C4-2B (cell line): ENCODE results near the gene EMX2.

ENCODE experiments used
- ZFX ChIP-seq: fragments of 450-650 bp; IDR thresholded peaks from 2 replicates; pipeline ENCODE4 v1.6.1; 2017
- TF ChIP-seq, protein P1 (sequence below): fragments of 450-650 bp; conservative IDR thresholded peaks from 2 replicates; pipeline ENCODE4 v1.5.1; 2017; ENCODE audit warnings: mild to moderate bottlenecking

DNA sequence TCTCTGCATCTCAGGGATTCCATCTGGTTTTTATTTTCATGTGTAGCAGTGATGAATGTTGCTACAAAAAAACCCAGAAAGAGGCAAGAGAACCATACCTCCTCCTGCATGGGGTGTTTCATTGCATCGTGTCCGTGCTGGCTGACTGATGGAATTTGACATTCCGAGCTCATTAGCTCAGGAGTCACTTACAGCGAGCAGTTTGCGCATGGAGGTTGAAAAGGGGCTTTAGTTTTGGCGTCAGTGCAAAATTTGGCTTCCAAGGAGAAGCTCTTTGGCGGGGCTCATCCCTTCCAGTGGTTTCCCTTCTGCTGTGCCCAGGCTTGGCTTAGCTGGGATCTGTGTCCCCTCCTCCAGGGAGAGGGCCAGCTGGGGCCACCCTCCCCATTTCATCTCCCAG is 25.8 kb downstream of the EMX2 start:
- TF ChIP-seq, protein P1, sequence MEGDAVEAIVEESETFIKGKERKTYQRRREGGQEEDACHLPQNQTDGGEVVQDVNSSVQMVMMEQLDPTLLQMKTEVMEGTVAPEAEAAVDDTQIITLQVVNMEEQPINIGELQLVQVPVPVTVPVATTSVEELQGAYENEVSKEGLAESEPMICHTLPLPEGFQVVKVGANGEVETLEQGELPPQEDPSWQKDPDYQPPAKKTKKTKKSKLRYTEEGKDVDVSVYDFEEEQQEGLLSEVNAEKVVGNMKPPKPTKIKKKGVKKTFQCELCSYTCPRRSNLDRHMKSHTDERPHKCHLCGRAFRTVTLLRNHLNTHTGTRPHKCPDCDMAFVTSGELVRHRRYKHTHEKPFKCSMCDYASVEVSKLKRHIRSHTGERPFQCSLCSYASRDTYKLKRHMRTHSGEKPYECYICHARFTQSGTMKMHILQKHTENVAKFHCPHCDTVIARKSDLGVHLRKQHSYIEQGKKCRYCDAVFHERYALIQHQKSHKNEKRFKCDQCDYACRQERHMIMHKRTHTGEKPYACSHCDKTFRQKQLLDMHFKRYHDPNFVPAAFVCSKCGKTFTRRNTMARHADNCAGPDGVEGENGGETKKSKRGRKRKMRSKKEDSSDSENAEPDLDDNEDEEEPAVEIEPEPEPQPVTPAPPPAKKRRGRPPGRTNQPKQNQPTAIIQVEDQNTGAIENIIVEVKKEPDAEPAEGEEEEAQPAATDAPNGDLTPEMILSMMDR = no peak
- TF ChIP-seq ZFX = no peak
